IPS-18c (cell line): ENCODE results near the gene ZNF576.
"Not testable (repeated sequence)": the region's sequence is repeated elsewhere in the genome, so short reads cannot be mapped to it uniquely, and the experiment has no call there.

Experiments
- H3K4me3 ChIP-seq: 2 replicates; pipeline ENCODE4 v1.7.0; 2013; ENCODE audit warnings: low read depth, mild to moderate bottlenecking, low read length, moderate library complexity; ENCODE audit not compliant: insufficient read depth
- H3K9me3 ChIP-seq: one replicate; pipeline ENCODE4 v1.6.1; 2013; ENCODE audit warnings: mild to moderate bottlenecking, low read length, moderate library complexity; ENCODE audit not compliant: control insufficient read depth, insufficient read depth

Gene ZNF576

GRCh38 chr19:43595999-43596841, at the start of gene ZNF576, which contains the start of gene IRGQ:
Gene ZNF576 (plus strand): TSS chr19:43596595. CDS start chr19:43597109, 514 bp downstream.
Gene IRGQ (minus strand): TSS chr19:43596134. CDS start chr19:43595338, 796 bp downstream.
- no peaks in the 10 kb centered on the region for H3K9me3 ChIP-seq

DNA sequence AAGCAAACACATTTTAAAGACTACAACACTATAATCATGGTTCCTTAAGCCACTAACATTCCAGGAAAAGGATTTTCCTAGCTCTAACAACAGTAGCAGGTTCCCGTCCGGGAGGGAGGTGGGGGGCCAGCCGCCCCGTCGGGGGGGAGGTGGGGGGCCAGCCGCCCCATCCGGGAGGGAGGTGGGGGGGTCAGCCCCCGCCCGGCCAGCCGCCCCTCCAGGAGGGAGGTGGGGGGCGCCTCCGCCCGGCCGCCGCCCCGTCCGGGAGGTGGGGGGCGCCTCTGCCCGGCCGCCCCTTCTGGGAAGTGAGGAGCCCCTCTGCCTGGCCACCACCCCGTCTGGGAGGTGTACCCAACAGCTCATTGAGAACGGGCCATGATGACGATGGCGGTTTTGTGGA, 48.5 kb upstream of the ZNF576 start:
- not testable (repeated sequence) for H3K4me3 ChIP-seq, H3K9me3 ChIP-seq

More at GRCh38 chr19:43595999-43596841, at the start of gene ZNF576, which contains the start of gene IRGQ:
- peak within 1 kb of the TSS; percentile 80 for H3K4me3 ChIP-seq

- no peaks in the 10 kb centered on the region for H3K9me3 ChIP-seq
- H3K4me3 ChIP-seq, result no peak overlapping the region
These were observed 47.7 kb upstream of the ZNF576 start for GRCh38 chr19:43548706-43549105.

DNA sequence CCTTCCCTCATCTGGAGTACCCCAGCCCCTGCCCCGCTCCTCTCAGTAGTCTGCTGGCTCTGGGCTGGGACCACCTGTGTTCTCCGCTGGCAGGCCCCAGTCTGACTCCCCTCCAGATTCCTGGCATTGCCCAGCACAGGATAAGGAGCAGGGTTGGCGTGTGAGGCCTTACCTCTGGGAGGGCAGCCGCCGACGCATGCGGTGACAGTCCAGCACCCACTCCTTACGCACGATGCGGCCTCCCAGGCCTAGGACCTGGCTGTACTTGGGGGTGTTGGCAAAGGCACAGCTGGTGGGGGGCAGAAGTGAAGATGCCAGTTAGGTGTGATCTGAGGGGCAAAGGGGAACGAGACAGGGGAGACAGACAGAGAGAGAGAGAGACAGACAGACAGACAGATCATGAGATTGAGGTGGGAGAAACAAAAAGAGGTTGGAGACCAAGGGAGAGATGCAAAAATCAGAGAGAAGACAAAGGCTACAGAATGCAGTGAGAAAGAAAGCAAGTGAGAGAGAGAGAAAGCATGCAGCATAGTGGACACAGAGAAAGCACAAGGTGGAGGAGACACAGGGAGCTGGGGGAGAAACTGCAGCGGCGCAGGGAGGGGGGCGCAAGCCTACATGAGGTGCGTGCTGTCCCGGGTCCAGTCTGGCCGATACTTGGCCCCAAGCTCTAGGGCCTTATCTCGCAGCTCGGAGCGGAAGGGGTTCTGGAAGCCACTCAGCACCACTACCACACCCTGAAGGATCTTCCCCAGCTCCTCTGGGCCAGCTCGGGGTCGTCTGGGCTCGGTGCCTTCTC, 44.8 kb upstream of the ZNF576 start:
- H3K9me3 ChIP-seq, result no peaks in the 10 kb centered on the region

GRCh38 chr19:43552198-43552450, 44.3 kb upstream of the ZNF576 start:
- H3K9me3 ChIP-seq, result no peaks in the 10 kb centered on the region
- no peak overlapping the region for H3K4me3 ChIP-seq

More for the DNA sequence above, 44.8 kb upstream of the ZNF576 start:
- H3K4me3 ChIP-seq, result no peak overlapping the region

DNA sequence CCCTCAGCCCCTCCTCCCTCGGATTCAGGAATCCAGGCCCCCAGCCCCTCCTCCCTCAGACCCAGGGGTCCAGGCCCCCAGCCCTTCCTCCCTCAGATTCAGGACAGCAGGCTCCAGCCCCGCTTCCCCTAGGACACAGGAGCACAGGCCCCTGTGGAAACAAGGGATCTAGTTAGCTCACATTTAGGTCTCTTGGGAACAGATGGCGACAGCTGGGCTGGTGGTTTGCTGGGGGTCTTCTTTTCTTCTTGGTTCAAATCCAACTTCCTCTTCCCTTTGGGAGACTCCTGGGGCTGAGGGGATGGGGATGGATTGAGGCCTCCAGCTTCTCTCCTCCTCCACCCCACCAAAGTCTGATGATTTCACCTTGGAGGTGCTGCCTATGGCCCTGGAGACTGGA, 43.8 kb upstream of the ZNF576 start:
- no peak overlapping the region for H3K4me3 ChIP-seq

DNA sequence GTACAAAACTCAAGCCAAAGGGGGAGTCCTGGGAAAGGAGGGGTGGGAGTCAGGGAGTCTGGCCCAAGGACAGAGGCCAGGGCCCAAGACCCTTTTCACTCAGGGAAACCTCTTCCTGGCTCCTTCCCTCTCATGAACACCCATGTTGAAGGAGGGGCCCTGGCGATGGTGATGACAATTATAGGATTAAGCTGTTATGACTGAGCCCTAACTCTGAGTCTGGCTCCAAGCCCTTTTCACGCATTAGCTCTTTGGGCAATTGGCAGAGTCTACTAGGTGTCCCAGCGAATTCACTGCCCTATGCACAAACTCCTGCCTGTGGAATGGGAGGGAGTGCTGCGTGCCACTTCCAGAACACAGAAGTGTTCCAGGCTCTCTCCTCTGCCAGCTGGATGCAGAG, 42.7 kb upstream of the ZNF576 start:
- H3K4me3 ChIP-seq, result no peak overlapping the region
- H3K9me3 ChIP-seq, result no peaks in the 10 kb centered on the region

More for the DNA sequence above, 43.8 kb upstream of the ZNF576 start:
- H3K9me3 ChIP-seq, result no peaks in the 10 kb centered on the region

- H3K9me3 ChIP-seq, result no peaks in the 10 kb centered on the region
These were observed 42.0 kb upstream of the ZNF576 start for GRCh38 chr19:43554317-43554895.

GRCh38 chr19:43555185-43555770, 41.1 kb upstream of the ZNF576 start:
- Histone ChIP-seq H3K4me3 (no peak overlapping the region), H3K9me3 (no peaks in the 10 kb centered on the region)

More at GRCh38 chr19:43554317-43554895, 42.0 kb upstream of the ZNF576 start:
- no peak overlapping the region for H3K4me3 ChIP-seq

DNA sequence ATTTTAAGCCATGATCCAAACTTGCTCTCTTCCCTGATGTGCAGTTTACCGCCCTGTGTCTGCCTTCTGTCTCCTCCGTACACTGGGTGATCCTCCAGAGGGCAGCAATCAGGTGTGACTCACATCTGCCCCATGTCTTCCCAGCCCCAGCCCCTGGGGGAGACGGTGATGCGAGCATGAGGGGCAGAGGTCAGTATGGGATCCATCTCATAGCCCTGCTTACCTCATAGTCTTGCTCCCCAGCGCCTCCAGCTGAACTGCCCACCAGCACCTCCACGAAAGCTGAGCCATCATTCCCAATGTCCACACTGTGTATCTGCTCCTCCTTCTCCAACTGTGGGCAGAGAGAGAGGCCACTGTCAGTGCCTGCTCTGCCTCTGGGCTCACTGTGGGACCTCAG, 35.7 kb upstream of the ZNF576 start:
- Histone ChIP-seq H3K4me3 (no peak overlapping the region), H3K9me3 (peaks cover 2% of the 10 kb centered on the region)

DNA sequence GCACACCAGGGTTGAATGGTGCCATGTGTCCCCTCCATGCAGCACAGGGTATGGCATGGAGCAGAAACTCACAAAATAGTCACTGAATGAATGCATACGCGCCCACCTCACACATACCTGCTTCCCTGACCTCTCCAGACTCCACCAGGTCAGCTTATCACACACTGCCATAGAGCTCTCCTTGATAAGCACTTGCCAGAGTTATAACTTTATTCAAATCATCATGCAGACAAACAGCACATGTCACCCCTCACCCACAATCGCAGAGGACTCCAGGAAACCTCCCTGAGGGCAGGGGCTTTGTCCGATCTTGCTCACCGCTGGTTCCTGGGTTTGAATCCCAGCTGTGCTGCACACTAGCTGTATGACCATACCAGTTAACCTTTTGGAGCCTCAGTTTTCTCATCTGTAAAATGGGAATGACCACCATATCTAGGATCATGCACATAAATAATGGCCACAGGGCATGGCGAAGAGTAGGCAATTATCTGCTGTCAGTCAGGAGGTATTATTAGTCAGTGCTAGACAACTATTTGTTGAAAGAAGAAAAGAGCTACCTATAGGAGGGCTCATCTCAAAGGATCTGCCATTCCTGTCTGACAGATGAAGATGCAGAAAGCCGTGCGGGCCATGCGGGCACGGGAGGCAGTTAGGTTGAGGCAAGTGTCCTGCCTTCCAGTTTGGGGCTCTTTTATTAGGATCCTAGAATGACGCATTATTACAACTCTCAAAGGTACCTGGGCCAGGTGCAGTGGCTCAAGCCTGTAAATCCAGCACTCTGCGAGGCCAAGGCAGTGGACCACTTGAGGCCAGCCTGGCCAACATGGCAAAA, 35.0 kb upstream of the ZNF576 start:
- Histone ChIP-seq H3K9me3 (peaks cover 2% of the 10 kb centered on the region), H3K4me3 (no peak overlapping the region)

DNA sequence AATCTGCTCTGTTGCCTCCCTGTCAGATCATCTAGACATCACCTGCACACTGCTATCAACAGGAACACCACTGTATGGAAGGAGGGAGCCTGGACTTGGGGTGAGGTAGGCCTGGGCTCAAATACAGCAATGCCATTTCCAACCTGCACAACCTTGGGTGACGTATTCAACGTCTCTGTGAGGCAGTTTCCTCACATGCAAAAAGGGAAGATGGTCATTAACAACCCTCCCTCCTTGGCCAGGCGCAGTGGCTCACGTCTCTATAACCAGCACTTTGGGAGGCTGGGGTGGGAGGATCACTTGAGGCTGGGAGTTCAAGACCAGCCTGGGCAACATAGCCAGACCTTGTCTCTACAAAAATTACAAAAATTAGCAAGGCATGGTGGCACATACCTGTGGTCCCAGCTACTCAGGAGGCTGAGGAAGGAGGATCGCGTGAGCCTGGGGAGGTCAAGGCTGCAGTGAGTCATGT, 34.1 kb upstream of the ZNF576 start:
- Histone ChIP-seq H3K4me3 (no peak overlapping the region), H3K9me3 (peaks cover 2% of the 10 kb centered on the region)

- Histone ChIP-seq H3K4me3 (no peak overlapping the region), H3K9me3 (peaks cover 2% of the 10 kb centered on the region)
These were observed 33.6 kb upstream of the ZNF576 start for GRCh38 chr19:43562698-43563241.

DNA sequence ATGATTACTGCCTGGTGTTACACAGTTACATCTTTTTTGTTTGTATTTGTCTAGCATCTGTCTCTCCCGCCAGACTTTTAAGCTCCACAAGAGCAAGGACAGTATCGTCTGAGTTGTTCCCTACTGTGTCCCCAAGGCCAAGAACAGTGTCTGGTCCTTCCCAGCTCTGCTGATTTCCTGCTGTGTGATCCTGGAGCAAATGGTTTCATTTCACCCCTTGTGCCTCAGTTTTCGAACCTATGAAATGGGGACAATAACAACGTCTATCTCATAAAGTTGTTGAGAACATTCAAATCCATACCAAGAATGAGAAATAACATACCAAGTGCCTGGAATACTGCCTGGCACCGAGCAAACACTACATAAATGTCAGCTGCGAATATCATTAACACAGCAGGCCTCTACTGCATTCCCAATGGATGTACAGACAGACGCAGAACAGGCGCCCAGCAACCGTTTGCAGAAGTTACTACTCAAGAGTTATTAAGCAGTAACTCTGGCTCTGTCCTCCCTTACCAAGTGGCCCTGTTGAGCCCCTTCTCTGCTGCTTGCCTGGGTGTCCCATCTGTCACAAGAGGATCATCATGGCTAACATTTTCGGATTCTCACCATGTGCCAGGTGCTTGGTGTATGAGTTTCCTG, 32.5 kb upstream of the ZNF576 start:
- no peak overlapping the region for H3K4me3 ChIP-seq

DNA sequence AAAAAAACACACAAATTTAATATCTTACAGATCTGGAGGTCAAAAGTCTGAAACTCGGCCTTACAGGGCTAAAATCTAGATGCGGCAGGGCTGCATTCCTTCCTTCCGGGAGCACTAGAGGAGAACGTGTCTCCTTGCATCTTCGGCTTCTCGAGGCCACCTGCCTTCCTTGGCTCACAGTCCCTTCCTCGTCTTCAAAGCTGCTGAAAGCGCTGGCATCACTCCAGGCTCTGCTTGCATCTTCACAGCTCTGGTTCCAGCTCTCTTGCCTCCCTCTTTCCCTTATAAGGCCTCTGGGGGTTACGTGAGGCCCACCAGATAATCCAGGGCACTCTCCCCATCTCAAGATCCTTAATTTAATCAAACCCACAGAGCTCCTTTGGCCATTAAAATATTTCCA, 31.6 kb upstream of the ZNF576 start:
- no peak overlapping the region for H3K4me3 ChIP-seq
- peaks cover 2% of the 10 kb centered on the region for H3K9me3 ChIP-seq

More for the DNA sequence above, 32.5 kb upstream of the ZNF576 start:
- H3K9me3 ChIP-seq, result peaks cover 2% of the 10 kb centered on the region

DNA sequence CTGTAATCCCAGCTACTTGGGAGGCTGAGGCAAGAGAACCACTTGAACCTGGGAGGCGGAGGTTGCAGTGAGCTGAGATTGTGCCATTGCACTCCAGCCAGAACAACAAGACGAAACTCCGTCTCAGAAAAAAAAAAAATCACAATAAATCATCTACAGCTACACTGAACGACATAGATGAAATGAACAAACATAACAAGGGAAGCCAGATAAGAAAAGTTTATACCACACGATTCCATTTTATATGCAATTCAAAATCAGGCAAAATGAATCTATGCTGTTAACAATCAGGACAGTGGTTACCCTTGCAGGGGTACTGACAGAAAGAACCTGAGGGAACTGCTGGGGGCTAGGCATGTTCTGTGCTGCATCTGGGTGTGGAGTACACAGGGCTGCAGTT, 26.7 kb upstream of the ZNF576 start:
- Histone ChIP-seq H3K4me3 (no peak overlapping the region), H3K9me3 (no peaks in the 10 kb centered on the region)
